GM21825 (cell line): ENCODE results near the gene MANEAL.
A peak's percentile ranks its signal among the peaks of the same experiment; 100 is the strongest.

Source experiments
- ATAC-seq: cut with Tn5 transposase; IDR thresholded peaks from one replicate; pipeline ENCODE4 v1.9.1; 2021; ENCODE audit warnings: mild to moderate bottlenecking, moderate library complexity; ENCODE audit not compliant: unreplicated experiment

Gene MANEAL

DNA sequence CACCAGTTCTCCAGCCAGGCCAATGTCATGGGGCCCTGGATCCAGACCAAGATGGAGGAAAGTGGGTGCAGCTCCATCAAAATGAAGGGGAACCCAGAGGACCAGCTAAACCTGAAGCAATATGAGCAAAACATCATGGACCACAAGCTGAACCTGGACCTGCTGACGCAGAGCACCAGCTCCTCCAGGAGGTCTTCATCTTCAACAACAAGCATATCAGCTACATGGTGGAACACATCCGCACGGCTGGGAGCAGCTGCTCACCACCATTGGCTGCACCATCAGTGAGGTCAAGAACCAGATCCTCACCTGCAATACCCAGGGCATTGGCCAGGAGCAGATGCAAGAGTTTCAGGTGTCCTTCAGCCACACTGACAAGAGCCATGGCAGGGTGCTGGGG is 15.0 kb upstream of the MANEAL start:
- ATAC-seq = no peak

- ATAC-seq = no peak
These were observed 11.2 kb upstream of the MANEAL start for GRCh38 chr1:37782491-37782890.

DNA sequence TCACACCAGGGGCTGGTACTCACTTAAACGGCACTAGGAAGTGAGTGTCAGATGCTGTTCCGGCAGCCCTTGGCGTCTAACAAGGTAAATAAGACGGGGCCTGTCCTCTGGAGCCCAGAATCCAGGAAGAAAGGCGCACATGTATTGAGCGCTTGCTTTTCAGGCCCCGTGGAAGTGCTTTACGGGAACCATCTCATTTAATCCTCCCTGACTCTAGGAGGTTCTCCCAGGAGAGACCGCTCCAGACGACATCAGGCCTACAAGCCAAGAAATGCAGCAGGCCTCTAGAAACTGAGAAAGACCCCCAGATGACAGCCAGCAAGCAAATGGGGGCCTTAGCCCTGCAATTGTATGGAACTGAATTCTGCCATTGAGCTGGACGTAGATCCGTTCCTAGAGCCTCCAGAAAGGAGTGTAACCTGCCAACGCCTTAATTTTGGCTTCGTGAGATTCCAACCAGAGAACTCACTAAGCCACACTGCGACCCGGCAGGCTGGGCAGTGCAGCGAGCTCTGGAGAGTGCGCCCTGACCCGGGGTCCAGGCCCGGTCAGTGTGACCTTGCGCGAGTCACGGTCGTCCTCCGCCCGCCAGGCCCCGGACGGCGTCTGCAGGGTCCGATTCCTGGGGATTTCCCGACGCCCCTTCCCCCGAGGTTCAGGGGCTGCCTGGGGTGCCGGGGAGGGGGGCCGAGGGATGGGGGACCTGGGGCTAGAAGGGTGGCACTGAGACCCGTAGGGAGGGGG is 532 bp upstream of the MANEAL start:
- ATAC-seq = no peak

DNA sequence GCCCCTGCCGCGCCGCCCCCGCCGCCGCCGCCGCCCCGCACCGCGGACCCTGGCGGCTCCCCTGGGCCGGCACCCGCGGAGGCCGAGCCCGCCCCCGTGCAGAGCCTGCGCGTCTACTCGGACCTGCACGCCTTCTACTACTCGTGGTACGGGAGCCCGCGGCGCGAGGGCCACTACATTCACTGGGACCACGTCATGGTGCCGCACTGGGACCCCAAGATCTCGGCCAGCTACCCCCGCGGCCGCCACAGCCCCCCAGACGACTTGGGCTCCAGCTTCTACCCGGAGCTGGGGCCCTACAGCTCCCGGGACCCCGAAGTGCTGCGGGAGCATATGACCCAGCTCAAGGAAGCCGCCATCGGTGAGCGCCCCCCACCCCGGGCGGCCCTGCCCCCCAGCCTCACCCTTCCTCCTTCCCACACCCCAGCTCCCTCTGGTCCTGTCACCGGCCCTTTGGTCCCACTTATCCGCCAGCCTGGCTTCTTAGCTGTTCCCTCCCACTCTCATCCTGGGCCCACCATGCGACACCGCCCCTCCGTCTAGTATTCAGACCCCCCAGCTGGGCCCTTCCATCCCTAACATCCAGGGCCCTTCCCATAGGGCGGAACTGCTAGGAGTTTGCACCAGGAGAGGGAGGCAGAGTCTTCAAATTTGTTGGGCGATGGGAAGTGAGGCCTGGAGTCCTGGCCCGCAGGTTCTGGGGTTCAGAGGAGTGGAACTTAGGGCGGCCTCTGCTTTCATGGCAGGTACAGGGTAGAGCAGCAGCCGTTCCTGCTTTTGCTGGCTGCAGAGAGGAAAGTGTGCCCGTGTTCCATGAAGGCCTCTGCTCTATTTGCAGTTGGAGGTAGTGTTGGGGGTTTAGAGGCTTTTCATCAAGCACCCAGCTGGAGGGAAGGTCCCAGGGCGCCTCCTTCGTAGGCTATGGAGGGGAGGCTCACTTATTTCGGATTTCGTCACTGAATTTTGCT is 1.0 kb downstream of the MANEAL start:
- ATAC-seq = peak; percentile 26

DNA sequence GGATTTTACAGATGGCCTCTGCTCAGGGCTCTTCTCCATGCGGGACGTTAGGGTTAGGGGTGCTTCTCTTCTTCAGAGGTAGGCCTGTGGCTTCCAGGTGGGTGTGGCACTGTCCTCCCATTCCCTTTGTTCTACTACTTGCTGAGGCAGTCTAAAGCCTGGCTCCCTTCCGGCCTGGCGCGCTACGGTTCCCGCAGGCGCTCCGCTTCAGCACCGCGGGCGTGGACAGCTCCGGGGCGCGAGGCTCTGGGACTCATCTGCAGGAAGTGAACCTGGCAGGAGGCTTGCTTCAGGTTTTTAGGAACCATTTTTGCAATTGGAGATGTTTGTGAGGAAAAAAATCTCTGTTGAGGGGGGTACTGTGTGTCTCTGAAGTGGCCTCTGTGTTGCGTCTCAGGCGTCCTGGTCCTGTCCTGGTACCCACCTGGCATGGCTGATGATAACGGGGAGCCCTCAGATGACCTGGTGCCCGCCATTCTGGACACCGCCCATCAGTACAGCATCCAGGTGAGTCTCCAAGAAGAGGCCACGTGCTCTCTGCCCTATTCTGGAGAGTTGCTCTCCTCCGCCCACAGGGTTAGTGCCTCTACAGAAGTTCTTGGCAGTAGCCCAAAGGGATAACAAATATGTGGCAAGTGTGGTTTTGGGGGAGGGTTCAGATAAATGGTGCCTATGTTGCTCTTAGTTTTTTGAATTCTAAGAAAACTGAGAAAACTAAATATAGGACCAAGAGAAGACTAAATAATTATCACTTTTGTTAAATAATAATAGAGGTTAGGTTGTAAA is 1.9 kb downstream of the MANEAL start:
- ATAC-seq = no peak

- ATAC-seq = no peak
These were observed 4.2 kb downstream of the MANEAL start for GRCh38 chr1:37797750-37798345.

- ATAC-seq = no peak
These were observed 8.8 kb downstream of the MANEAL start for GRCh38 chr1:37802439-37802838.

- no peak for ATAC-seq
These were observed 13.5 kb downstream of the MANEAL start for GRCh38 chr1:37807220-37807554.

GRCh38 chr1:37807555-37808368 is 14.1 kb downstream of the MANEAL start, which contains the start of the genes C1orf122 and YRDC:
Gene C1orf122, plus strand, starts transcription at chr1:37807790. Its CDS starts 615 bp downstream, at chr1:37808405.
Gene YRDC, minus strand, starts transcription at chr1:37808208. Its CDS starts 28 bp downstream, at chr1:37808180.
- ATAC-seq = peak; percentile 76

DNA sequence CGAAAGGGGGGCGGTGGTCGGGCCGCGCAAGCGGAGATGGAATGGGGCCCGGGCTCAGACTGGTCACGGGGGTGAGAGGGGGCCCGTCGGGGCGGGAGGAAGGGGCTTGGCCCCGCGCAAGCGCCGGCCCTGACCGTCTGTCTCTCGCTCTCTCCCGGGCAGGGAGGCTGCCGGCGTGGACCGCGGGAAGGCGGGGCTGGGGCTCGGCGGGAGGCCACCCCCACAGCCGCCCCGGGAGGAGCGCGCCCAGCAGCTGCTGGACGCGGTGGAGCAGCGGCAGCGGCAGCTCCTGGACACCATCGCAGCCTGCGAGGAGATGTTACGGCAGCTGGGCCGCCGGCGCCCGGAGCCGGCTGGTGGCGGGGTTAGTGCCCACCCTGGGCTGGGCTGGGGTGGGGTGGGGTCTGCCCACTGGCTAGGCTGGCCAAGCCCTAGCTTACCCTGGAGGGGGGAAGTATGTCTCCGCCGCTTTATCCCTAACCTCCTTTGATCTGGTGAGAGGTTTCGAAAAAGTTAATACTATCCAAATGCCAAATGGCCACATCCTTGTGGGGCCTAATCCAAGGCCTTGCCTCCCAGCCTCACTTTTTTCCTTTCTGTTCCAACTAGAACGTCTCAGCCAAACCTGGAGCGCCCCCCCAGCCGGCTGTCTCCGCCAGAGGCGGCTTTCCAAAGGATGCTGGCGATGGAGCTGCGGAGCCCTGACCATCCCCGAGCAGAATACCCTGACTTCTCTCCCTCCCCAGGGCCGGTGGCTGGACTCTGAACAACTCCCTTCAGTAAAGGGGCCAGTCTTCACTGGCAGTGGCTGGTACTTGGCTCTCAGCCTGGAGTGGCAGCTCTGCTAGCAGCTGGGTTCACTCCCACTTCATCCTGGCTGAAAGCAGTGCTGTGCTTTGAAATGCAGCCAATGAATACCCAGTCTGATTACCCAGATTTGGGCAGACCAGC is 15.0 kb downstream of the MANEAL start:
- ATAC-seq = peak; percentile 35

- ATAC-seq = no peak
These were observed 16.3 kb downstream of the MANEAL start for GRCh38 chr1:37809942-37810341.

GRCh38 chr1:37811027-37811655 is 17.5 kb downstream of the MANEAL start:
- ATAC-seq = no peak

DNA sequence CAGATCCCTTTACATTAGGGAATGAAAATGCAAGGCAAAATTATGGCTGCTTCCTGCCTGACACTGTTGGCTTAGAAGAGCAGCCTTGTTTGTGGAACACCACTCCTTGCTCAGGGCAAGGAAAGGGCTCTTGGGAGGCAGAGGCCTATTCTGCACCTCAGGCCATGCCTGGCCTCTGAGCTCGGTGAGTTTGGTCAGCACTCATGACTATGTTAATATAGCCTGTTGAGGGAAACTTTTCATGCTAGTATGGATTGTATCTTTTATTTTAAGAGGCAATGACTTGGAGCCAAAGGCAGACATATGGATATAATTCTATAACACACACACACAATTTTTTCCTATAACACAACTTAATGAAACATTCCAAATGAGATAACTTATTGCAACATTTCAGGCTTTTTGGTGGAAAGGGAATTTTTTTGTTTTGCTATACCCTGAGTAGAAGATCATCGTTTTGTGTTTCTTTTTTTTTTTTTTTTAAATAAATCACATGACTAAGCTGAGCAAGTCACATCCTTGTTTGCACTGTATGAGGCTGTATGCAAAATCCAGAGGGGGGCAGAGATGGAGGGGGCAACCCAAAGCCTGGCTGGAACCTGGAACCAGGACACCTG is 20.0 kb downstream of the MANEAL start:
- no peak for ATAC-seq

GRCh38 chr1:37814252-37814651 is 20.6 kb downstream of the MANEAL start:
- no peak for ATAC-seq

- ATAC-seq = no peak
These were observed 23.8 kb downstream of the MANEAL start for GRCh38 chr1:37817481-37817880.

DNA sequence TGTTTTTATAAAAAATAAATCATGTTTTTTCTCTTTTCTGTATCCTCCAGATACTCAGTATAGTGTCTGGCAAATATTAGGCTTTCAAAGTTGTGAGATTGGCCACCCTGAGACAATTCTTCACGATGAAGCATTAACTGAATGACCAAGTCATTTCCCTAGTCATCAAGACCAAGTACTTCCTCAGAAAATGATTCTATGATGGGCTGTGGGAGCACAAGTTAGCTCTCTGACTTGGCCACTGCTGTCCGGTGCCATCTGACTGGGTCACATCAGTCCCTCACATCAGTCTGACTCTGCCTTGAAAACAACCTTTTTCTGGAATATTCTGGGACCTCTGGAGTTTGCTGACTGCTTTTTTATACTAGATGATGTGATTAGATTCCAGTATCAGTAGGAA is 27.8 kb downstream of the MANEAL start:
- no peak for ATAC-seq

DNA sequence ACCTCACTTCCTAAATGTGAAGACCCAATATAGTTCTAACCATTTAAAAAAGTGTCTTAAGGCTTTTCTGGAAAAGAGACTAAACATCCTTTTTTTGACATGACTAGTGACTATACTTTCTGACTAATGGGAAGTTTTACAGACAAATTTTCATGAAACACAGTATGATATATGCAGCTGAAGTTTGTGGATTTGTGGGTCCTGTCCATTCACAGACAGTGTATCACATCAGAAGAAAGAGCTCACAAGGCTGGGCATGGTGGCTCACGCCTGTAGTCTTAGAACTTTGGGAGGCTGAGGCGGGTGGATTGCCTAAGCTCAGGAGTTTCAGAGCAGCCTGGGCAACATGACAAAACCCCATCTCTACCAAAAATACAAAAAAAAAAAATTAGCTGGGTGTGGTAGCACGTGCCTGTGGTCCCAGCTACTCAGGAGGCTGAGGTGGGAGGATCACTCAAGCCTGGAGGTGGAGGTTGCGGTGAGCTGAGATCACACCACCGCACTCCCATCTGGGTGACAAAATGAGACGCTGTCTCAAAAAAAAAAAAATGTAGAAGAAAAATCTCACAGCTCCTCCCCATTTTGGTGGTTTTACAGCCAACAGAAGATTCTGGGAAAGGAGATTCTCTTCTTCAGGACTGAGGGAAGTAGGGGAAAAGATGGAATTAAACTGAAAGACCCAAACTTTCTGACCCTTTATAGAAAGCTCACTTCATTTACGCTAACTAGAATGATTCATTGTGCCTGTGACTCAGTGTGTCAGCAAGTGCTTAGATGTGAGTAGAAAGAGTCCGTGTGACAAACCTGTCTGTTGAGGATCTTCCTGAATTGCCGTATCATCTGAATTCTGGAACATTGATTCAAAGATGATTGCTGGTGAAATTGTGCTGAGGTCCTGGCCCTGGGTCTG is 29.5 kb downstream of the MANEAL start:
- no peak for ATAC-seq
